Fibroblast of villous mesenchyme (primary cell): ENCODE data around the gene RRAGD. TPM values are rescaled to one million over a fixed set of nuclear protein-coding genes. Genes with fewer than 3 reads are reported as not detected.
A peak's percentile ranks its signal among the peaks of the same experiment; 100 is the strongest.

Experiments used
- DNase-seq: peaks from one replicate; pipeline ENCODE4 v3.0.0-alpha.2; 2010; ENCODE audit warnings: low read depth
- H3K4me3 ChIP-seq: 2 replicates; pipeline ENCODE4 v1.5.1; 2011; ENCODE audit warnings: low read depth, mild to moderate bottlenecking, low read length
- total RNA-seq: library from RNA; depleted of rRNA; stranded (reverse); fragments of >200 nt; gene quantifications from 2 replicates; pipeline ENCODE4 v1.2.3, GENCODE V29; 2012
- TF ChIP-seq, protein P1 (sequence below): IDR thresholded peaks from 2 replicates; pipeline ENCODE4 v1.5.1; 2012; ENCODE audit warnings: low read depth, mild to moderate bottlenecking, low read length; ENCODE audit not compliant: insufficient read depth

The RRAGD gene
- total RNA-seq, 1 donor = under 0.01 TPM

DNA sequence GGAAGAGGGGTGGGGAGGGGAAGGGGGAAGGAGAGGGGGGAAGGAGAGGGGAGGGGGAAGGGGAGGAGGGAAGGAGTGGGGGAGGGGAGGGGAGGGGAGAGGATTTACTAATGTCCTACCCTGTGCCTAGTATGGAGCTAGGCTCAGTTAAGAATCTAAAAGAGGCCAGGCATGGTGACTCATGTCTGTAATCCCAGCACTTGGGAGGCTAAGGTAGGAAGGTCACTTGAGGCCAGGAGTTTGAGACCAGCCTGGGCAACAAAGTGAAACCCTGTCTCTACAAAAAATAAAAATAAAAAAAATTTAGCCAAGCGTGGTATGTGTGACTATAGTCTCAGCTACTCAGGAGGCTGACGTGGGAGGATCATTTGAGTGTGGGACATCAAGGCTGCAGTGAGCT lies 72.5 kb downstream of the RRAGD start:
- DNase-seq = no peak
- TF ChIP-seq, protein P1, sequence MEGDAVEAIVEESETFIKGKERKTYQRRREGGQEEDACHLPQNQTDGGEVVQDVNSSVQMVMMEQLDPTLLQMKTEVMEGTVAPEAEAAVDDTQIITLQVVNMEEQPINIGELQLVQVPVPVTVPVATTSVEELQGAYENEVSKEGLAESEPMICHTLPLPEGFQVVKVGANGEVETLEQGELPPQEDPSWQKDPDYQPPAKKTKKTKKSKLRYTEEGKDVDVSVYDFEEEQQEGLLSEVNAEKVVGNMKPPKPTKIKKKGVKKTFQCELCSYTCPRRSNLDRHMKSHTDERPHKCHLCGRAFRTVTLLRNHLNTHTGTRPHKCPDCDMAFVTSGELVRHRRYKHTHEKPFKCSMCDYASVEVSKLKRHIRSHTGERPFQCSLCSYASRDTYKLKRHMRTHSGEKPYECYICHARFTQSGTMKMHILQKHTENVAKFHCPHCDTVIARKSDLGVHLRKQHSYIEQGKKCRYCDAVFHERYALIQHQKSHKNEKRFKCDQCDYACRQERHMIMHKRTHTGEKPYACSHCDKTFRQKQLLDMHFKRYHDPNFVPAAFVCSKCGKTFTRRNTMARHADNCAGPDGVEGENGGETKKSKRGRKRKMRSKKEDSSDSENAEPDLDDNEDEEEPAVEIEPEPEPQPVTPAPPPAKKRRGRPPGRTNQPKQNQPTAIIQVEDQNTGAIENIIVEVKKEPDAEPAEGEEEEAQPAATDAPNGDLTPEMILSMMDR = no peak
- H3K4me3 ChIP-seq = no peak overlapping the region

- no peak overlapping the region for H3K4me3 ChIP-seq
- TF ChIP-seq, protein P1 = no peak
- no peak for DNase-seq
Measured at GRCh38 chr6:89335164-89335563, 76.9 kb downstream of the RRAGD start.

- no peak overlapping the region for H3K4me3 ChIP-seq
- TF ChIP-seq, protein P1 = no peak
- DNase-seq = peak; percentile 28
Measured at GRCh38 chr6:89330910-89331309, 81.2 kb downstream of the RRAGD start.

DNA sequence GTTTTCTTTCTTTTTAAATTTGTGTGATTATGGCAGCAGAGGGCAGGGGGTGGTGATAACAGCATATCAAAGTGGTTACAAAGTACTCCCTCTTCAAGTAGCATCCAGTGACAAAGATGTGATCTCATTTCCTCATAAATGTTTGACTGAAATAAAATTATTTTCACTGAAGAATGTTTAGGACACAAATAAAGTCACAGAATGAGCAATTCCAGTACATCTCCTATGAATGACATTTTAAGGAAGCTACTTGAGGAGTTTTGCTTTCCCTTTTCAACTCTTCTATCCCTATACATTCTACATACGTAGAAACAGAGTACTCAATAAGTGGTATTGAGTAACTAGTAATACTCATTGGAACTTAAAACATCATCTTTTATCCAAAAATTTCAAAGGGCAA lies 83.1 kb downstream of the RRAGD start:
- no peak overlapping the region for H3K4me3 ChIP-seq
- DNase-seq = no peak
- TF ChIP-seq, protein P1 = no peak

DNA sequence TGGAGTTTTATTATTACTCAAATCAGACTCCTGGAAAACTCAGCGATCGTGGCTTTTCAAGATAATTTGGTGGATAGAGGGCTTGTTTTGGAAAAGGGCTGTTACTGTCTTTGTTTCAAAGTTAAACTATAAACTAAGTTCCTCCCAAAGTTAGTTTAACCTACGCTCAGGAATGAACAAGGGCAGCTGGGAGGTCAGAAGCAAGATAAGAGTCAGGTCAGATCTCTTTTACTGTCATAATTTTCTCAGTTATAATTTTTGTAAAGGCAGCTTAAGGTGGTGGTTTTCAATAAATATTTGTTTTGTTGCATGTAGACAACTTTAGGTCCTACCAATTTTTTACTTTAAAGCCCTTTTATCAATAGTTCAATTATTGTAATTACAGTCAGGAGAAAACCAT lies 87.8 kb downstream of the RRAGD start:
- DNase-seq = no peak
- H3K4me3 ChIP-seq = no peak overlapping the region
- TF ChIP-seq, protein P1 = no peak

DNA sequence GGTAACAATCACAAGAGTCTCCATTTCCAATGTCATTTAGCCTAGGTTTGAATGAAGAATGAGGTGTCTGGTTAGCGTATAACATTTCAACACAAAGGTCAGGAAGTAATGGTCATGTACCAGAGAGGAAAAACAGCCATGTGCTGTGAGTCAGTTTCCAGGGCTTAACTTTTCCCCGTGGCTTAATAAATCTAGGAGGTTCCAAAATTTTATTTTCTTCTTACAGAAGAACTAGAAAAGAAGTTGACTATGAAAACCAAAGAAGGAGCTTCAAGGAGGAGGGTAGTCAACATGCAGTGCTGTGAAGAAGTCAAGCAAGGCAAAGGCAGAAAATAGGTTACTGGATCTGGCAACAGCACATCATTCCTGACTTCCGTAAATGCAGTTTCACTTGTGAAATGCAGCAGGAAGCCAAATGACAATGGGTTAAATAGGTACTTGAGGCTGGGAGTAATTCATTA lies 88.5 kb downstream of the RRAGD start:
- TF ChIP-seq, protein P1 = no peak
- DNase-seq = peak; percentile 82
- H3K4me3 ChIP-seq = no peak overlapping the region
